ENCODE measurements around the gene SHISA5.

SHISA5 gene

DNA sequence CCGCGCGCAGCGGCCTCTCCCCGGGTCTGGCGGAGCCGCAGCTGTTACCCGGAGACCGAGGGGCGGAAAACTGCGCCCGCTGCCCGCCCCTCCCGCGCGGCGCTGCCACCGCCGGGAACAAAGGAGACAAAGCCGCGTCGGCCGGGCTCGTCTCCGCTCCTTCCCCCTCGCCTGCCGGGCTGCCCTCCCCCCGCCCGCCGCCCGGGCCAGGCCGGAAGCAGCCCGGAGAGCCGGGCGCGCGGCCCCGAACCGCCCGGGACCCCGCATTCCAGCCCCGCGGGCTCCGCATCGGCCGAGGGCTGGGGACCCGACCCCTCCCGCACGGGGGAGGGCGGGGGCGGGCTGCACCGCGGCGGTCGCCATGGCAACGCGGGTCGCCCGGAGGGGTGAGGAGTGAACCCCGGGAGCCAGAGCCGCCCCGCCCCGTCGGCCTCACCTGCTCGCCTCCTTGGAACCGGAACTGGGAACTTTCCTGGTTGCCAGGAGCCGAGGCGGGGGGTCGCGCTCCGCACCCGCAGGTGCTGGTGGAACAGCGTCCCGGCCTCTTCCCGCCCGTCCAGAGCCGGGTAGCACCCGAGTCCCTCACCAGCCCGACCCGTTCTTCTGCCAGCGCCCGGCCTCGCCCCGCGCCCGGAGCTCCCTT is 74.5 kb downstream of the SHISA5 start:
- peak; percentile 42 for DNase-seq

DNA sequence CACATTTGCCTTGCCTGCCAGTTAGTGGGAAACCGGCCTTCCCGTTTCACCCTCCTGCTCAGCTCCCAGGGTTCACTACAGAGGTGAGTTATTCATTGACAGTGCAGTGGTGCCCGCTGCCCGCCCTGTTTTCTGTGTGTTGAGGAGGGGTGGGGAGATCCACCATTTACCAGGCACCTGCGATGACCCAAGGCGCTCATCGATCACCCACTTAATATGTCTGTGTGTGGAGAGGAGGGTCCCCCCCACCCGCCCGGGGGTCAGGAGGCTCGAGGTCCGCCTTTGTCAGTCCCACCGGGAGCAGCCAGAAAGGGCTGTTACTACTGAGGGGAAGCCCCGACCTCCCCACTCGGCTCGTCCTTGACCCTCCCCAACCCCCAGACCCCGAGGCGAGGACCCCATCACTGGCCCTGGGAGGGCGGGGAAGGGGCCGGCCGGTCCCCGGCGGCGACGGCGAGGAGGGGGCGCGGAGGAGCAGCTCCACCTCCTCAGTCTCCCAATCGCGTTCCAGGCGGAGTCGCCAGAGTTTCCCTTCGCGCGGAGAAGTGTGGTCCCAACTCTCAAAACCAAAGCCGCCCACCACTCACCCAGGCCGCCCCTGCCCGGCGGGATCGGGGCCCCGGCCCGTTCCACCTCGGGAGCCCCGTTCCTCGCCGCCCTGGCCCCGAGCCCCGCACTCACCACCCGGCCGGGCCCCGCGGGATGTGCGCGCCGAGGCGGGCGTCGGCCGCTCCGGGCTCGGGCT is 75.2 kb downstream of the SHISA5 start:
- DNase-seq: peak; percentile 1

DNA sequence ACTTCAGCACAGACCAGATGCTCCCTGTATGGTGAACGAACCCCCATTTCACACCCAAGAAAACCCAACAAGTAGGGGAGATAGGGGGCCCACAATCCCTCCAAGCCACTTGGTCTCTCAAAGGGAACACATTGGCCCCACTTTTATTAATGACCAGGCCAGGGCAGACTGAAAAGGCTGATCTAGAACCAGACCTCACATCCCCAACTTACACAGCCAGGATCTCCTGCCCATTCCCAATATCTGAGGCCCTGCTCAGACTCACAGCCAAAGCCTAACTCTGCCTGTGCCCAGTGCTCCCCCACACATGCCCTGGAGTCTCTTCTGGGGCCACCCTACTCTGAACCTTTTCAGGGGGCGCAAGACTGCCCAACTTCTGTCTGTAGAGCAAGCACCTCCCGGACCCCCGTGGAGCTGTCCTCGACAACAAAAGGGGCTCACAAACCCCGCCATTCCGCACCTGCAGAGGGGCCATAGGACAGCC is 75.8 kb downstream of the SHISA5 start:
- DNase-seq: peak; percentile 1

- no peak for DNase-seq
These were observed 76.4 kb downstream of the SHISA5 start for GRCh38 chr3:48427630-48427962.

- peak; percentile 18 for DNase-seq
These were observed 76.9 kb downstream of the SHISA5 start for GRCh38 chr3:48426944-48427629.

GRCh38 chr3:48426401-48426909 is 77.5 kb downstream of the SHISA5 start:
- no peak for DNase-seq

GRCh38 chr3:48425281-48425812 is 78.6 kb downstream of the SHISA5 start:
- no peak for DNase-seq

DNA sequence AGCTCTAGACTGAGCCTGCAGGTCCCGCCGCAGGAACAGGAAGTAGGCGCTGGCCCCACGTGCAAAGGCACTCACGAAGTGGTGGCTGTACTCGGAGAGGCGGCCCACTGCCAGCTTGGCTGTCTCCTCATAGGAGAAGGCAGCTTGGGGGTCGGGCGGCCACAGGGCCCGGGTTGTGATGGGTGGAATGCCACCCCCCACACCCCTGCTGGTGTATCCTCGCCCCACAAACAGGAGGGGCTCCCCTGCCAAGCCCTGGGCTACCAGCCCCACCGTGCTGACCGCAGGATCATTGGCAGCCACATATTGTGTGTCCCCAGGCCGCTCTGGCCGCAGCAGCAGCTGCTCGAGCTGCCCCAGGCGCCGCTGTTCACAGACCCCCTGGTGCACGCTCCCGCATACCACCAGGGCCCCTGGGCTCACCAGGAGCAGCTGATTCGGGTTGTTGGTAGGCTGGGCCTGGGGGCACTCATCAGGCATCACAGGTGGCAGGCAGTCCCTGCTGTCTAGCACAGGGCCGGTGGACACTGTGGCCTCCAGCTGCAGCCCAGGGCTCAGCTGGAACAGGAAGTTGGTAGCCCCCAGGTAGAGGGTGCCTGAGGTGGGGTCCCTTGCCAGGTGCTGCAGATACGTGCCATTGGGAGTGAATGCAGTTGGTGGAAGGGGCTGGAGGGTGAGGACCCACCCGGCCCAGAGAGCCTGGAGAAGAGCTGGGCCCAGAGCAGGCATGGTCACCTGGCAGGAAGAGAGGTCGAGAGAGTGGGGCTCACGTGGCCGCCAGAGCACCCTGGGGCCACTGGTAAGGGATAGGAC is 79.9 kb downstream of the SHISA5 start:
- no peak for DNase-seq

DNA sequence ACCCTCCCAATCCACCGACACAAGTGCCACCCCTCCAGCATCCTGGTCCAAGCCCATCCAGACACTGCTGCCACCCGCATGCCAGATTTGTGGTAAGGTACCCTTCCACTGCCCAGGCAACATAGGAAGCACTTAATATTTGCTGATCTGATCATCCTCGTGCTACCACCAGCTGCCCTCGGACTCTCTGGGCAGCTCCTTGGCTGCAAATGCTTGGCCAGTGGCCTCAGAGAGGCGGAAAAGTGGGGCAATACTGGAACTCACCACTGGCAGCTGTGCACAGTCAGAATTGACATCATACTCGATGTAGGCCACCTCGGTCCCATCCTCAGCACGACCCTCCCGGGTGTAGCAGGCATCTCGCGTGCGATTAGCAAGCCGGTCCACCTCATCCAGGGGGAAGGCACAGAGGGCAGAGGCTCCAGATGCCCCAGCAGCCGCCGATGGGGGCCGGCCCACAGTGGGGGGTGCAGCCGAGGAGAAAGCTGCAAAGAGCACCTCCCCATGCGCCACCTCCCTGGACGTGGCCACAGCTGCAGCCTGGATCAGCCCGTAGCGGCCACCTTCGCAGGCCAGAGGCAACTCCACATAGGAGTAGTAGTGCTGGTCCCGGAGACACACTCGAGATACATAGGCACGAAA is 80.6 kb downstream of the SHISA5 start:
- no peak for DNase-seq

DNA sequence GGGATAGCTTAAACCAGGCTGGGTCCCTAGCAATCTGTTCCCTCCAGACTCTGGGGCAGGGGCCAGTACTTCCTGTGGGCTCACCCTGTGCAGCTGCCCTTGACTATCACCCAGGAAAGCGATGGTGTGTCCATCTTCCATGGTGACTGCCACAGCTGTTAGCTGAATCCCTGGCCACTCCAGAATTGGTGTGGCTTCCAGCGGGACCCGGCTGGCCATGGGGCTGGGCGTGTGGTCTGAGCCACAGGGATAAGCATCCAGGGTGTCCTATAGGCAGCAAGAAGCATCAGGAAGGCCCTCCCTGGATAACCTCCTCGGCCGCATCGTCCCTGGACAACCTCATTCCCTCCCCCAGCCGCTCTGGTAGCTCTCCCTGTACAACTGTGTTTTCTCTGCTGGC is 81.3 kb downstream of the SHISA5 start:
- DNase-seq: no peak

- no peak for DNase-seq
These were observed 81.7 kb downstream of the SHISA5 start for GRCh38 chr3:48422272-48422671.

DNA sequence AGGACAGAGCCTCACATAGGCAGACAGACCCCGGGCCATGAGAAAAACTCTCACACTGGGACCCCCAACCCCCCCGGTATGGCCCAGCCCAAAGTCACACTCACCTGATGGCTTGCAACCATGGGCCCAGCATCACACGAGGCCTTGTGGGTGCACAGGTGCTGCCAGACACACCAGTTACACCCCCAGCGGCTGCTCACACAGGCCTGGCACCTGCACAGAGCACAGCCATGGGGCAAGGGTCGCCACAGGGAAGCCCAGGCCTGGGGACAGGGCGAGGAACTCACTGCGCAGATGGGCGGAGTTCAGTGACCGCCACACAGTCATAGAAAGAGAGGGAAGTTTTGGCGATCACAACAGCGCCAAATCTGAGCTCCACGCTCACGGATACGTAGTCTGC is 83.4 kb downstream of the SHISA5 start:
- no peak for DNase-seq

DNA sequence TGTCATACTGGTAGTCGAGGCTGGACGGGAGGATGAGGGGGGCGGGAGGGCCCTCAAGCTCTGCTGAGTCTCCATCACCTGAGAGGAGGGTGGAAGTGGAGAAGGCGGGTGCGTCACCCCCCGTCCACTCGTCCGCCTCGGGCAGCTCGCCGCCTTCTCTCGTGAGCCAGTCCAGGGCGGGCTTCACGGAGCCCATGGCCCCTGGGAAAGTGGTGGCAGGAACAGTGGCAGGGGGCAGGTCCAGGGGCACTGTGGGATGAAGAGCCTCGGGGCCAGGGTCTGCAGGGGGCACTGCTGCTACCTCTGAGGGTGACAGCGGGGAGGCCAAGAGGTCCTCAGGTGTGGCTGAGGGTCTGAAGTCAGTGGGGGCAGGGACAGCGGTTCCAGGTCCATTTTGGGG is 84.4 kb downstream of the SHISA5 start:
- no peak for DNase-seq

DNA sequence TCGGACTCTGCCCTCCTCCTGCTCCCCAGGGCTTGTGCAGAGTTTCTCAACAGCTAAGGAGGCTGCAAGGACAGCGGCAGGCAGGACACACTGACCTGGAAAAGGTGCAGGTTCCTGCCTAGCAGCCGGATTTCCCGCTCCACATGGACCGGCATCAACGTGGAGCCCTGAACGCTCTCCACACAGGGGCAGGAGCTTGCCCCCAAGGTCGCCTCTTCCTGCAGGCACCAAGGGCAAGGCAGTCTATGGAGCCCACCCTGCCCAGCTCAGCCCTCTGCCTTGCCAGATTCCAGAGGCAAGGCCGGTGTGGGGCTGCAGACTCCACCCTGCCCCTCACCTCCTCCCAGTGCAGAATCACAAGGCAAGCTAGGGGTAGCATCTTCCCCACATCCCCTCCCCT is 84.8 kb downstream of the SHISA5 start:
- DNase-seq: no peak

DNA sequence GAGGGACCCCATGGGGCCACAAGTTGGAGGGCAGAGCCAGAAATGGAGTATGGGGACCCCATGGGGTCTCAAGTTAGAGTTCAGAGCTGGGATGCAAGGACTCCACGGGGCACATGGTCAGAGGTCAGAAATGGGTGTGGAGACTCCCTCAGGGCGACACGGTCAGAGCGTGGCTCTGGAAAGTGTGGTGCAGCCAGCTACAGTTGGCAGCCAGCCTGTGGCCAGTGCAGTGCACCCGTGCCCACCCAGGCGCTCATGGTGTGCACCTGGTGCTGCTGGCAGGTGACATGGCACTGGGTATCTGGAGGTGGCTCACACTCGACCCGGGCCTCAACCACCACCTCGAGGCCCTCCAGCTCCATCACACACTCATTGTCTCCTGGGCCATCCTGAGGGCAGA is 85.3 kb downstream of the SHISA5 start:
- no peak for DNase-seq

DNA sequence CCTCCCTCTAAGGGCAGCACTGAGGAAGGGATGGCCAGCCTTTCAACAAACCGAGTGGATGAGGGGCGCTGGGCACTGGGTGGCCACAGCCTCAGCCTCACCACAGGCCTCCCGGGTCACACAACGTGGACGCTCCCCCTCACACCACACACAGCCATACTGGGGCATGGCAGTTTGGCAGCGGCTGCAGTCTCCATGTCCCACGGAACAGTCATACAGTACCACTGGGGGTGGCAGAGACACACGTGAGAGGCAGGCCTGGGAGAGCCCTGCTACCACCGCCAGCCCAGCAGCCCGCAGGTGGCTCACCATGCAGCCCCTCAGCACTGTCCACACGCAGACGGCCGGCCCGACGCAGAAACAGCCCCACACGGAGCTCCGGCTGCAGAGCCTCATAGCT is 85.8 kb downstream of the SHISA5 start:
- no peak for DNase-seq

Measured in DMS79 treated with DMSO at 0.1 percent for 48 hours (cell line).